ENCODE results near the gene AKAP3. TPM values are rescaled to one million over a fixed set of nuclear protein-coding genes. Genes with fewer than 3 reads are reported as not detected.

AKAP3 gene
- total RNA-seq, 1 donor from 2014 or later: 1.4 TPM

GRCh38 chr12:4586500-4586899 lies 62.4 kb downstream of the AKAP3 start:
- H3K79me2 ChIP-seq (ENCODE audit: insufficient read depth, low read length): no peaks in the 10 kb centered on the region
- H3K4me1 ChIP-seq (ENCODE audit: insufficient read depth, low read length): no peaks in the 10 kb centered on the region
- H3K9me3 ChIP-seq (ENCODE audit: insufficient read depth, low read depth, low read length): no peaks in the 10 kb centered on the region
- H4K20me1 ChIP-seq (ENCODE audit: insufficient read depth, low read length): no peaks in the 10 kb centered on the region
- H3K4me3 Mint-ChIP-seq (ENCODE audit: unreplicated experiment): no peak overlapping the region
- no peak overlapping the region for H2AFZ ChIP-seq (ENCODE audit: low read depth, low read length)
- H3K27ac ChIP-seq (ENCODE audit: low read depth, low read length): no peak overlapping the region
- FAIRE-seq: no peak
- H3K27me3 Mint-ChIP-seq (ENCODE audit: low read depth, unreplicated experiment): peaks cover 21% of the 10 kb centered on the region
- no peak for DNase-seq (ENCODE audit: low read depth)
- no peak overlapping the region for H3K27ac Mint-ChIP-seq (ENCODE audit: unreplicated experiment)
- H3K4me2 ChIP-seq (ENCODE audit: low read length): no peak overlapping the region
- H3K9ac ChIP-seq (ENCODE audit: low read length): no peak overlapping the region
- no peak overlapping the region for H3K4me3 ChIP-seq (ENCODE audit: insufficient read depth, low read depth, low read length)
- TF ChIP-seq EZH2 (IDR thresholded peaks at IDR 0.05; ENCODE audit: insufficient read depth, low read length) (no peak), CTCF (IDR thresholded peaks at IDR 0.05; ENCODE audit: insufficient read depth, low read depth, low read length) (no peak)
- H3K4me1 Mint-ChIP-seq (ENCODE audit: low read depth, unreplicated experiment): no peaks in the 10 kb centered on the region
- H3K27me3 ChIP-seq (ENCODE audit: insufficient read depth, low read length): no peaks in the 10 kb centered on the region
- no peaks in the 10 kb centered on the region for H3K36me3 ChIP-seq (ENCODE audit: insufficient read depth, low read length)
- H3K9me3 Mint-ChIP-seq (ENCODE audit: unreplicated experiment): peaks cover 3% of the 10 kb centered on the region
- no peaks in the 10 kb centered on the region for H3K36me3 Mint-ChIP-seq (ENCODE audit: low read depth, unreplicated experiment)

GRCh38 chr12:4584896-4585295 lies 64.0 kb downstream of the AKAP3 start:
- peaks cover 15% of the 10 kb centered on the region for H3K27me3 Mint-ChIP-seq (ENCODE audit: low read depth, unreplicated experiment)
- TF ChIP-seq EZH2 (IDR thresholded peaks at IDR 0.05; ENCODE audit: insufficient read depth, low read length) (no peak), CTCF (IDR thresholded peaks at IDR 0.05; ENCODE audit: insufficient read depth, low read depth, low read length) (no peak)

GRCh38 chr12:4584281-4584680 lies 64.6 kb downstream of the AKAP3 start:
- H3K27me3 Mint-ChIP-seq (ENCODE audit: low read depth, unreplicated experiment): peaks cover 15% of the 10 kb centered on the region
- no peak overlapping the region for H3K4me3 Mint-ChIP-seq (ENCODE audit: unreplicated experiment)
- Histone ChIP-seq H3K36me3 (ENCODE audit: insufficient read depth, low read length) (no peaks in the 10 kb centered on the region), H3K4me2 (ENCODE audit: low read length) (no peak overlapping the region), H3K9ac (ENCODE audit: low read length) (no peak overlapping the region), H3K79me2 (ENCODE audit: insufficient read depth, low read length) (no peaks in the 10 kb centered on the region), H3K9me3 (ENCODE audit: insufficient read depth, low read depth, low read length) (no peaks in the 10 kb centered on the region), H3K27ac (ENCODE audit: low read depth, low read length) (no peak overlapping the region), H2AFZ (ENCODE audit: low read depth, low read length) (no peak overlapping the region), H3K4me3 (ENCODE audit: insufficient read depth, low read depth, low read length) (no peak overlapping the region), H4K20me1 (ENCODE audit: insufficient read depth, low read length) (no peaks in the 10 kb centered on the region), H3K27me3 (ENCODE audit: insufficient read depth, low read length) (no peaks in the 10 kb centered on the region), H3K4me1 (ENCODE audit: insufficient read depth, low read length) (no peaks in the 10 kb centered on the region)
- H3K4me1 Mint-ChIP-seq (ENCODE audit: low read depth, unreplicated experiment): no peaks in the 10 kb centered on the region
- H3K27ac Mint-ChIP-seq (ENCODE audit: unreplicated experiment): no peak overlapping the region
- FAIRE-seq (no peak), DNase-seq (ENCODE audit: low read depth) (no peak)
- H3K36me3 Mint-ChIP-seq (ENCODE audit: low read depth, unreplicated experiment): no peaks in the 10 kb centered on the region
- TF ChIP-seq CTCF (IDR thresholded peaks at IDR 0.05; ENCODE audit: insufficient read depth, low read depth, low read length) (no peak), EZH2 (IDR thresholded peaks at IDR 0.05; ENCODE audit: insufficient read depth, low read length) (no peak)
- H3K9me3 Mint-ChIP-seq (ENCODE audit: unreplicated experiment): peaks cover 3% of the 10 kb centered on the region

More at GRCh38 chr12:4584896-4585295, 64.0 kb downstream of the AKAP3 start:
- Mint-ChIP-seq H3K9me3 (ENCODE audit: unreplicated experiment) (peaks cover 3% of the 10 kb centered on the region), H3K27ac (ENCODE audit: unreplicated experiment) (no peak overlapping the region), H3K4me1 (ENCODE audit: low read depth, unreplicated experiment) (no peaks in the 10 kb centered on the region), H3K4me3 (ENCODE audit: unreplicated experiment) (no peak overlapping the region), H3K36me3 (ENCODE audit: low read depth, unreplicated experiment) (no peaks in the 10 kb centered on the region)
- Histone ChIP-seq H2AFZ (ENCODE audit: low read depth, low read length) (no peak overlapping the region), H3K27ac (ENCODE audit: low read depth, low read length) (no peak overlapping the region), H3K27me3 (ENCODE audit: insufficient read depth, low read length) (no peaks in the 10 kb centered on the region), H3K79me2 (ENCODE audit: insufficient read depth, low read length) (no peaks in the 10 kb centered on the region), H3K4me2 (ENCODE audit: low read length) (no peak overlapping the region), H4K20me1 (ENCODE audit: insufficient read depth, low read length) (no peaks in the 10 kb centered on the region), H3K4me1 (ENCODE audit: insufficient read depth, low read length) (no peaks in the 10 kb centered on the region), H3K9me3 (ENCODE audit: insufficient read depth, low read depth, low read length) (no peaks in the 10 kb centered on the region), H3K9ac (ENCODE audit: low read length) (no peak overlapping the region), H3K36me3 (ENCODE audit: insufficient read depth, low read length) (no peaks in the 10 kb centered on the region), H3K4me3 (ENCODE audit: insufficient read depth, low read depth, low read length) (no peak overlapping the region)
- no peak for FAIRE-seq
- DNase-seq (ENCODE audit: low read depth): no peak
